ENCODE measurements around the gene GARIN1A. TPM values are rescaled to one million over a fixed set of nuclear protein-coding genes. Genes with fewer than 3 reads are reported as not detected.
"Not testable (repeated sequence)": the region's sequence is repeated elsewhere in the genome, so short reads cannot be mapped to it uniquely, and the experiment has no call there.

Gene GARIN1A
- under 1 TPM; 0.15 to 0.64 TPM for total RNA-seq
- polyA plus RNA-seq (2013, experiment 1 of 2) = 0.53 TPM
- 0.62 TPM for polyA plus RNA-seq (2013, experiment 2 of 2)
- long read RNA-seq, experiment 1 = 0 reads
- long read RNA-seq, experiment 2, partial matches to known transcripts = 0 of 1 reads
- long read RNA-seq, experiment 2, other reads (novel, unspliced or antisense) = 1 of 1 reads
- long read RNA-seq, experiment 3 = 0 reads
- long read RNA-seq, experiment 4 = 0 reads

DNA sequence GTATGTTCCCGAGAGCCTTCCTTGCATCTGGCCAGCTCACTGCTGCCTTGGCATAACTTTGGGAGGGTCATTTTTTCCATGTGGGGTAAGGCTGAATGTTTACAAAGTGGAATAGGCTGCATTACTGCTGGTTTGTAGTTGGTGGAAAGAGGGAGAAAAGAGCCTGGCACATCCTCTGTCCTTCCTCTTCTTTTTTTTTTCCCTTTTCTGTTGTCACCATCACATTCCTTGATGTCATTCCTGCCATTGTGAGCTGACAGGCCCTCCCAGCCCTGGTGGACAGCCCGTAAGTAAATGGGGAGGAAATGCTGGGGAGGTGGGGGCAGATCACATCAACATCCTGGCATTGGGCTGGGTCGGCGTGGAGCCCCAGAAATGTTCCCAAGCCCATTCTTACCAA lies at the start of gene GARIN1A:
Gene GARIN1A (plus strand): TSS at position 301 of the 400 bp plus-strand sequence. CDS start 106 bp downstream, outside the sequence.
- no peak within 1 kb of the TSS for H3K4me3 ChIP-seq (ENCODE audit: low read length)
- TF ChIP-seq, protein P1, sequence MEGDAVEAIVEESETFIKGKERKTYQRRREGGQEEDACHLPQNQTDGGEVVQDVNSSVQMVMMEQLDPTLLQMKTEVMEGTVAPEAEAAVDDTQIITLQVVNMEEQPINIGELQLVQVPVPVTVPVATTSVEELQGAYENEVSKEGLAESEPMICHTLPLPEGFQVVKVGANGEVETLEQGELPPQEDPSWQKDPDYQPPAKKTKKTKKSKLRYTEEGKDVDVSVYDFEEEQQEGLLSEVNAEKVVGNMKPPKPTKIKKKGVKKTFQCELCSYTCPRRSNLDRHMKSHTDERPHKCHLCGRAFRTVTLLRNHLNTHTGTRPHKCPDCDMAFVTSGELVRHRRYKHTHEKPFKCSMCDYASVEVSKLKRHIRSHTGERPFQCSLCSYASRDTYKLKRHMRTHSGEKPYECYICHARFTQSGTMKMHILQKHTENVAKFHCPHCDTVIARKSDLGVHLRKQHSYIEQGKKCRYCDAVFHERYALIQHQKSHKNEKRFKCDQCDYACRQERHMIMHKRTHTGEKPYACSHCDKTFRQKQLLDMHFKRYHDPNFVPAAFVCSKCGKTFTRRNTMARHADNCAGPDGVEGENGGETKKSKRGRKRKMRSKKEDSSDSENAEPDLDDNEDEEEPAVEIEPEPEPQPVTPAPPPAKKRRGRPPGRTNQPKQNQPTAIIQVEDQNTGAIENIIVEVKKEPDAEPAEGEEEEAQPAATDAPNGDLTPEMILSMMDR (conservative IDR thresholded peaks at IDR 0.05) = no peak
- no peak for DNase-seq
- H3K27me3 Mint-ChIP-seq (ENCODE audit: insufficient read depth) = peaks cover 7% of the 10 kb centered on the region
- no peak within 1 kb of the TSS for H3K27ac Mint-ChIP-seq
- H3K9ac ChIP-seq (ENCODE audit: extremely low read depth, low read length, poor library complexity, severe bottlenecking) = no peak within 1 kb of the TSS
- H3K36me3 ChIP-seq (ENCODE audit: control insufficient read depth, insufficient read depth, low read length) = no peaks in the 10 kb centered on the region
- H3K4me1 ChIP-seq (ENCODE audit: control insufficient read depth, insufficient read depth, low read length) = no peaks in the 10 kb centered on the region
- H3K36me3 Mint-ChIP-seq (ENCODE audit: low read depth) = peaks cover 1% of the 10 kb centered on the region
- H3K4me3 Mint-ChIP-seq = no peak within 1 kb of the TSS
- H3K27me3 ChIP-seq (ENCODE audit: control insufficient read depth, insufficient read depth, low read length, poor library complexity, severe bottlenecking) = no peaks in the 10 kb centered on the region
- no peaks in the 10 kb centered on the region for H3K9me3 Mint-ChIP-seq
- H3K9me3 ChIP-seq (ENCODE audit: control insufficient read depth, low read length) = no peaks in the 10 kb centered on the region
- peaks cover 2% of the 10 kb centered on the region for H3K4me1 Mint-ChIP-seq
- 84% methylated on average over 4 of the region's 4 CpGs; no CpG with 5 or more reads in 1 of the 2 experiments for WGBS, 2 experiments (ENCODE audit: insufficient coverage in 1 of 2, insufficient read length in 1 of 2)
- H3K27ac ChIP-seq (ENCODE audit: low read depth, low read length) = no peak within 1 kb of the TSS

DNA sequence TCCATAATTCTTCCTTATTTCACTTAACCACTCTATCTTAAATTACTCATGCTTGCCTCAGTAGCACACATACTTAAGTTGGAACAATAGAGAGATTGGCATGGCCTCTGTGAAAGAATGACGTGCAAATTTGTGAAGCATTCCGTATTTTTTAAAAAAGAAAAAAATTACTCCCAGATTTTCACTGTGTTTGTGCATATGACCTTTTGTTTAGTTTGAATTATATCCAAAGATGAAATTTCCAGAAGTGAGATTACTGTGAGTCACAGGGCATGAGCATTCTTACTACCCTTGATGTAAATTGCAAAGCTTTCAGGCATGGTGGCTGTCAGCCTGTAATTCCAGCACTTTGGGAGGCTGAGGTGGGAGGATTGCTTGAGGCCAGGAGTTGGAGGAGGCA lies 45.0 kb upstream of the GARIN1A start:
- not testable (repeated sequence) for H3K4me1 ChIP-seq (ENCODE audit: control insufficient read depth, insufficient read depth, low read length)

DNA sequence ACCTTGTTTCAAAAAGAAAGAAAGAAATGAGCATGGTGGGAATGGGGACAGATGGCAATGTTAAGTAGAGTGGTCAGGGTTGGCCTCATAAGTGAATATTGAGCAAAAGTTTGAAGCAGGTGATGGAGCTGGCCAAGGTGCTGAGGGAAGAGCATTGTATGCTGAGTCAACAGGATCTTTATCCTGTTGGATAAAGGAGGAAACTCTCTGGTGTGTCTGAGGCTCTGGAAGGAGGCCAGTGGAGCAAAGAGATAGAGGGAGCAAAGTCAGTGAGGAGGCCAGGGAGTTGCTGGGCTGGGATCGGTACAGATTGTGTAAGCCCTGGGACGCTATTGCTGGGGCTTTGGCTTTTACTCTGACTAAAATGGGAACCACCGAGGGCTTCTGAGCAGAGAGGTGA lies 38.2 kb upstream of the GARIN1A start:
- H3K36me3 Mint-ChIP-seq (ENCODE audit: low read depth) = peaks cover 58% of the 10 kb centered on the region
- not testable (repeated sequence) for H3K27me3 Mint-ChIP-seq (ENCODE audit: insufficient read depth); H3K27ac ChIP-seq (ENCODE audit: low read depth, low read length); H3K9me3 ChIP-seq (ENCODE audit: control insufficient read depth, low read length); H3K9me3 Mint-ChIP-seq; H3K4me3 ChIP-seq (ENCODE audit: low read length); H3K27me3 ChIP-seq (ENCODE audit: control insufficient read depth, insufficient read depth, low read length, poor library complexity, severe bottlenecking); H3K27ac Mint-ChIP-seq; H3K9ac ChIP-seq (ENCODE audit: extremely low read depth, low read length, poor library complexity, severe bottlenecking); DNase-seq; H3K4me3 Mint-ChIP-seq; H3K4me1 Mint-ChIP-seq; H3K4me1 ChIP-seq (ENCODE audit: control insufficient read depth, insufficient read depth, low read length)
- WGBS, 2 experiments (ENCODE audit: insufficient coverage in 1 of 2, insufficient read length in 1 of 2) = 98% methylated on average over 3 of the region's 3 CpGs; no CpG with 5 or more reads in 1 of the 2 experiments
- peaks cover 23% of the 10 kb centered on the region for H3K36me3 ChIP-seq (ENCODE audit: control insufficient read depth, insufficient read depth, low read length)

More for the DNA sequence above, 45.0 kb upstream of the GARIN1A start:
- H3K9ac ChIP-seq (ENCODE audit: extremely low read depth, low read length, poor library complexity, severe bottlenecking); H3K27ac ChIP-seq (ENCODE audit: low read depth, low read length); H3K4me3 Mint-ChIP-seq; H3K4me3 ChIP-seq (ENCODE audit: low read length); H3K9me3 ChIP-seq (ENCODE audit: control insufficient read depth, low read length); H3K4me1 Mint-ChIP-seq; H3K27ac Mint-ChIP-seq; H3K9me3 Mint-ChIP-seq; H3K27me3 Mint-ChIP-seq (ENCODE audit: insufficient read depth); H3K27me3 ChIP-seq (ENCODE audit: control insufficient read depth, insufficient read depth, low read length, poor library complexity, severe bottlenecking); DNase-seq: not testable (repeated sequence)
- WGBS, 2 experiments (ENCODE audit: insufficient coverage in 1 of 2, insufficient read length in 1 of 2) = 96 to 100% methylated on average over 1 to 2 of the region's 2 CpGs
- H3K36me3 ChIP-seq (ENCODE audit: control insufficient read depth, insufficient read depth, low read length) = peaks cover 34% of the 10 kb centered on the region
- H3K36me3 Mint-ChIP-seq (ENCODE audit: low read depth) = peaks cover 72% of the 10 kb centered on the region

DNA sequence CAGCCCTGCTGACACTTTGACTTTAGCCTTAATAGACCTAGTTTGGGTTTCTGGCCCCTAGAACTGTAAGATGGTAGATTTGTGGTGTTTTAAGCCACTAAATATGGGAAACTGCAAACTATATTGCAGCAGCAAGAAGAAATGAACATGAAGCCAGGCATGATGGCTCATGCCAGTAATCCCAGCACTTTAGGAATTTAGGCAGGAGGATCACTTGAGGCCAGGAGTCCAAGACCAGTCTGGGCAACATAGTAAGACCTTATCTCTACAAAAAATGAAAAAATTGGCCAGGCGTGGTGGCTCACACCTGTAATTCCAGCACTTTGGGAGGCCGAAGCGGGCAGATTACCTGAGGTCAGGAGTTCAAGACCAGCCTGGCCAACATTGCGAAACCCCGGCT lies 26.9 kb upstream of the GARIN1A start:
- 97% methylated on average over 5 of the region's 5 CpGs; no CpG with 5 or more reads in 1 of the 2 experiments for WGBS, 2 experiments (ENCODE audit: insufficient coverage in 1 of 2, insufficient read length in 1 of 2)

DNA sequence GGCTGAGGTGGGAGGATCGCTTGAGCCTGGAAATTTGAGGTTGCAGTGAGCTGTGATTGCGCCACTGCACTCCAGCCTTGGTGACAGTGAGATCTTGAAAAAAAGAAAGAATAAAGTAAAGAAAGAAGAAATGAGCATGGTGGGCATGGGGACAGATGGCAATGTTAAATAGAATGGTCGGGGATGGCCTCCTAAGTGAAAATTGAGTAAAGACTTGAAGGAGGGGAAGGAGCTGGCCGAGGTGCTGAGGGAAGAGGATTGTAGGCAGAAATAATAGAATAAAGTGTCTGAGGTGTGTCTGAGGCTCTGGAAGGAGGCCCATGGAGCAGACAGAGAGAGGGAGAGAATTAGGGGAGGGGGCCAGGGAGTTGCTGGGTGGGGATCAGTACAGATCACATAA lies 26.2 kb upstream of the GARIN1A start:
- not testable (repeated sequence) for H3K9me3 Mint-ChIP-seq
- WGBS, 2 experiments (ENCODE audit: insufficient coverage in 1 of 2, insufficient read length in 1 of 2) = 90 to 100% methylated on average over 1 to 3 of the region's 4 CpGs
- DNase-seq = peak; percentile 56

More for the DNA sequence above, 26.9 kb upstream of the GARIN1A start:
- H3K9me3 ChIP-seq (ENCODE audit: control insufficient read depth, low read length); H3K9ac ChIP-seq (ENCODE audit: extremely low read depth, low read length, poor library complexity, severe bottlenecking); H3K9me3 Mint-ChIP-seq; H3K4me3 Mint-ChIP-seq; DNase-seq; H3K4me1 Mint-ChIP-seq; H3K27ac ChIP-seq (ENCODE audit: low read depth, low read length); H3K4me3 ChIP-seq (ENCODE audit: low read length); H3K36me3 ChIP-seq (ENCODE audit: control insufficient read depth, insufficient read depth, low read length); H3K27me3 ChIP-seq (ENCODE audit: control insufficient read depth, insufficient read depth, low read length, poor library complexity, severe bottlenecking); H3K27ac Mint-ChIP-seq; H3K27me3 Mint-ChIP-seq (ENCODE audit: insufficient read depth); H3K4me1 ChIP-seq (ENCODE audit: control insufficient read depth, insufficient read depth, low read length): not testable (repeated sequence)
- H3K36me3 Mint-ChIP-seq (ENCODE audit: low read depth) = peaks cover 39% of the 10 kb centered on the region

DNA sequence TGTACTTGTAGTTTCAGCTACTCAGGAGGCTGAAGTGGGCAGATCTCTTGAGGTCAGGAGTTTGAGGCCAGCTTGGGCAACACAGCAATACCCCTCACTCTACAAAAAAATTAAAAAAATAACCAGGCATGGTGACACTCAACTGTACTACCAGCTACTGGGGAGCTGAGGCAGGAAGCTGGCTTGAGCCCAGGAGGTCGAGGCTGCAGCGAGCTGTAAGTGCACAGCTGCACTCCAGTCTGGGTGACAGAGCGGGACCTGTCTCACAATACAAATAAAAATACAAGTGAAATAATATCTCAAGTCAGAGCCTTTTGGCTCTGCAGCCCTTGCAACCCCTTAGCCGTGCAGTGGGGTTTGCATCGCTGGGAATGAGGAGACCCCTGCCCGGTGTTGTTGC lies 25.2 kb upstream of the GARIN1A start:
- H3K27ac ChIP-seq (ENCODE audit: low read depth, low read length); H3K9ac ChIP-seq (ENCODE audit: extremely low read depth, low read length, poor library complexity, severe bottlenecking); H3K27ac Mint-ChIP-seq; H3K4me3 Mint-ChIP-seq; H3K9me3 ChIP-seq (ENCODE audit: control insufficient read depth, low read length); H3K27me3 ChIP-seq (ENCODE audit: control insufficient read depth, insufficient read depth, low read length, poor library complexity, severe bottlenecking); H3K4me1 ChIP-seq (ENCODE audit: control insufficient read depth, insufficient read depth, low read length); H3K4me1 Mint-ChIP-seq; DNase-seq; H3K36me3 ChIP-seq (ENCODE audit: control insufficient read depth, insufficient read depth, low read length); H3K9me3 Mint-ChIP-seq; H3K27me3 Mint-ChIP-seq (ENCODE audit: insufficient read depth); H3K4me3 ChIP-seq (ENCODE audit: low read length): not testable (repeated sequence)
- WGBS, 2 experiments (ENCODE audit: insufficient coverage in 1 of 2, insufficient read length in 1 of 2) = 100% methylated on average over 4 of the region's 6 CpGs; no CpG with 5 or more reads in 1 of the 2 experiments
- H3K36me3 Mint-ChIP-seq (ENCODE audit: low read depth) = peaks cover 40% of the 10 kb centered on the region

More for the DNA sequence above, 26.2 kb upstream of the GARIN1A start:
- H3K27ac Mint-ChIP-seq; H3K9me3 ChIP-seq (ENCODE audit: control insufficient read depth, low read length); H3K9ac ChIP-seq (ENCODE audit: extremely low read depth, low read length, poor library complexity, severe bottlenecking); H3K4me3 Mint-ChIP-seq; H3K36me3 ChIP-seq (ENCODE audit: control insufficient read depth, insufficient read depth, low read length); H3K27ac ChIP-seq (ENCODE audit: low read depth, low read length); H3K4me3 ChIP-seq (ENCODE audit: low read length); H3K4me1 Mint-ChIP-seq; H3K27me3 Mint-ChIP-seq (ENCODE audit: insufficient read depth); H3K4me1 ChIP-seq (ENCODE audit: control insufficient read depth, insufficient read depth, low read length); H3K27me3 ChIP-seq (ENCODE audit: control insufficient read depth, insufficient read depth, low read length, poor library complexity, severe bottlenecking): not testable (repeated sequence)
- H3K36me3 Mint-ChIP-seq (ENCODE audit: low read depth) = peaks cover 41% of the 10 kb centered on the region
